Natural killer cell (primary cell): ENCODE data around the gene GALNT9. TPM values are rescaled to one million over a fixed set of nuclear protein-coding genes. Genes with fewer than 3 reads are reported as not detected.

ENCODE experiments used
- ATAC-seq, 3 donors: fragments of 150-1000 bp in 2 of 3; fragments of 200-7000 bp in 1 of 3; cut with Tn5 transposase; 1 replicate in 1 of 3; 2 replicates in 2 of 3; pipeline ENCODE4 v1.10.0; 2021; ENCODE audit warnings: mild to moderate bottlenecking in 2 of 3, moderate library complexity in 2 of 3
- DNase-seq, 2 donors: peaks; one replicate each; pipeline versions ENCODE4 v3.0.0 to v3.0.0-alpha.2; 2013 to 2021; ENCODE audit warnings: mixed read lengths in 1 of 2
- H3K27ac ChIP-seq: one replicate; pipeline ENCODE4 v1.5.1; 2013; ENCODE audit warnings: mild to moderate bottlenecking, low read length
- H3K27me3 ChIP-seq: one replicate; pipeline ENCODE4 v1.6.1; 2013; ENCODE audit warnings: low read length; ENCODE audit not compliant: control insufficient read depth, insufficient read depth
- H3K36me3 ChIP-seq: one replicate; pipeline ENCODE4 v1.6.1; 2013; ENCODE audit warnings: low read length; ENCODE audit not compliant: control insufficient read depth, insufficient read depth
- H3K4me1 ChIP-seq: one replicate; pipeline ENCODE4 v1.6.1; 2013; ENCODE audit warnings: low read length; ENCODE audit not compliant: control insufficient read depth, insufficient read depth
- H3K4me3 ChIP-seq: one replicate; pipeline ENCODE4 v1.5.1; 2013; ENCODE audit warnings: low read length
- H3K9me3 ChIP-seq: one replicate; pipeline ENCODE4 v1.6.1; 2013; ENCODE audit warnings: low read length; ENCODE audit not compliant: control insufficient read depth, insufficient read depth
- H3K27ac Mint-ChIP-seq, 2 donors: one replicate each; pipeline ENCODE4 v1.8.0; 2022; ENCODE audit warnings: mild to moderate bottlenecking in 2 of 2, mixed read lengths in 2 of 2, moderate library complexity in 1 of 2
- H3K27me3 Mint-ChIP-seq, 2 donors: one replicate each; pipeline ENCODE4 v1.8.0; 2022; ENCODE audit warnings: low read depth in 2 of 2, mixed read lengths in 2 of 2
- H3K36me3 Mint-ChIP-seq: one replicate; pipeline ENCODE4 v1.8.0; 2022; ENCODE audit warnings: mixed read lengths
- H3K4me1 Mint-ChIP-seq, 2 donors: one replicate each; pipeline ENCODE4 v1.8.0; 2022; ENCODE audit warnings: mixed read lengths in 2 of 2
- H3K4me3 Mint-ChIP-seq: one replicate; pipeline ENCODE4 v1.8.0; 2022; ENCODE audit warnings: mild to moderate bottlenecking, moderate library complexity, mixed read lengths
- H3K9me3 Mint-ChIP-seq, 2 donors: one replicate each; pipeline ENCODE4 v1.8.0; 2022; ENCODE audit warnings: mixed read lengths in 2 of 2
- WGBS: methylation state at CpG from one replicate; pipeline ENCODE4 v1.1.7; 2013; ENCODE audit warnings: missing lambda C conversion rate; ENCODE audit not compliant: insufficient coverage; 5-methylcytosine and 5-hydroxymethylcytosine counted together
- intact Hi-C: fragments of 100-400 bp; cut with micrococcal nuclease; formaldehyde crosslinking; loops from one replicate; pipeline ENCODE4 v1.14.2; 2022
- total RNA-seq, 4 donors: library from RNA; stranded (reverse); fragments of 120-200 nt in 1 of 4; gene quantifications; one replicate each; pipeline versions ENCODE4 v1.2.3 to v1.2.4, GENCODE V29; 2013 to 2022
- TF ChIP-seq, protein P1 (sequence below): fragments of 200-600 bp; IDR thresholded peaks from one replicate; pipeline ENCODE4 v1.8.0; 2022; ENCODE audit warnings: antibody characterized with exemption

The GALNT9 gene
- total RNA-seq, 3 donors from 2014 or later (not counting 1 experiment from before 2014, with no cell fraction given), result not detected

DNA sequence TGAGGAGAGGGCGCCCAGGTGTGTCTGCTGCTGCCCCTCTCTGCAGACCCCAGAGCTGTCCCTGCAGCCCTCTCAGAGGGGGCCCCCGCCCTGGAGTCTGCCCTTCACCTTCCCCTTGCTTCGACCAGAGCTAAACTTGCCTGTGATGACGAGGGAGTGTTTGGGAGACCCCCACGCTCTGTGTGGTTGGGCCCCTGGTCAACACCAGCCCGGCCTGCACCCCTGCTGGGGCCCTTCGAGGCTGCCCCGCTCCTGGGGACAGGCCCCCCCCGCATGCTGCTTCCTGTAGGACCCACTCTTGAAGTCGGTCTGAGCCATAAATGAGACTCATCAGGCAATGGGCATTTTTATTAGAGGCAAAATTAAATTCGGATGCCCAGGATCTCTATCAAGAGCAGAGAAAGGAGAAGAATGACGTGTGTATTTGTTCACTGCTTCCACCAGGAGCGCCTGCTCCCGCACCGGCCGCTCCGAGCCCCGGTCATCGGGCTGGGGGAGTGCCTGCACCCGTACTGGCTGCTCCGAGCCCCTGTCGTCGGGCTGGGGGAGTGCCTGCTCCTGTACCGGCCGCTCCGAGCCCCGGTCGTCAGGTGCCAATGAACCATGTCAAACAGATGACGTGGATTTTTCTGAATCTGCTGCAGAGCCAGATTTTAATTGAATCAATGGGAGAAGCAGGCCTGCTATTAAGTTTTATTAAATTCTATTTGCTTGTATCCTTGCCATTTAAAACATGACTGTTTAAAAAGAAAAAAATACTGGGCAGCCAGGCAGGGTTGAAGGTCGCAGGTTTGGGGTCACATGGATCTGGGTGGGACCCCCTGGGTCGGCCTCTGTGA is 137.5 kb downstream of the GALNT9 start:
- Histone ChIP-seq H3K27ac (no peak overlapping the region), H3K4me3 (no peak overlapping the region), H3K9me3 (peaks cover 14% of the 10 kb centered on the region), H3K27me3 (no peaks in the 10 kb centered on the region), H3K4me1 (peaks cover 37% of the 10 kb centered on the region), H3K36me3 (no peaks in the 10 kb centered on the region)
- Mint-ChIP-seq H3K27me3 (peaks cover 0 to 2% of the 10 kb centered on the region in 2 donors), H3K9me3 (no peaks in the 10 kb centered on the region), H3K36me3 (no peaks in the 10 kb centered on the region), H3K4me1 (peaks cover 19 to 20% of the 10 kb centered on the region in 2 donors), H3K4me3 (peak overlapping the region; percentile 35), H3K27ac (no peak overlapping the region)
- ATAC-seq (no peak), DNase-seq (no peak)
- 86% methylated on average over 31 of the region's 31 CpGs for WGBS
- intact Hi-C loops, result no loop called here
- TF ChIP-seq, protein P1, sequence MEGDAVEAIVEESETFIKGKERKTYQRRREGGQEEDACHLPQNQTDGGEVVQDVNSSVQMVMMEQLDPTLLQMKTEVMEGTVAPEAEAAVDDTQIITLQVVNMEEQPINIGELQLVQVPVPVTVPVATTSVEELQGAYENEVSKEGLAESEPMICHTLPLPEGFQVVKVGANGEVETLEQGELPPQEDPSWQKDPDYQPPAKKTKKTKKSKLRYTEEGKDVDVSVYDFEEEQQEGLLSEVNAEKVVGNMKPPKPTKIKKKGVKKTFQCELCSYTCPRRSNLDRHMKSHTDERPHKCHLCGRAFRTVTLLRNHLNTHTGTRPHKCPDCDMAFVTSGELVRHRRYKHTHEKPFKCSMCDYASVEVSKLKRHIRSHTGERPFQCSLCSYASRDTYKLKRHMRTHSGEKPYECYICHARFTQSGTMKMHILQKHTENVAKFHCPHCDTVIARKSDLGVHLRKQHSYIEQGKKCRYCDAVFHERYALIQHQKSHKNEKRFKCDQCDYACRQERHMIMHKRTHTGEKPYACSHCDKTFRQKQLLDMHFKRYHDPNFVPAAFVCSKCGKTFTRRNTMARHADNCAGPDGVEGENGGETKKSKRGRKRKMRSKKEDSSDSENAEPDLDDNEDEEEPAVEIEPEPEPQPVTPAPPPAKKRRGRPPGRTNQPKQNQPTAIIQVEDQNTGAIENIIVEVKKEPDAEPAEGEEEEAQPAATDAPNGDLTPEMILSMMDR, result no peak

DNA sequence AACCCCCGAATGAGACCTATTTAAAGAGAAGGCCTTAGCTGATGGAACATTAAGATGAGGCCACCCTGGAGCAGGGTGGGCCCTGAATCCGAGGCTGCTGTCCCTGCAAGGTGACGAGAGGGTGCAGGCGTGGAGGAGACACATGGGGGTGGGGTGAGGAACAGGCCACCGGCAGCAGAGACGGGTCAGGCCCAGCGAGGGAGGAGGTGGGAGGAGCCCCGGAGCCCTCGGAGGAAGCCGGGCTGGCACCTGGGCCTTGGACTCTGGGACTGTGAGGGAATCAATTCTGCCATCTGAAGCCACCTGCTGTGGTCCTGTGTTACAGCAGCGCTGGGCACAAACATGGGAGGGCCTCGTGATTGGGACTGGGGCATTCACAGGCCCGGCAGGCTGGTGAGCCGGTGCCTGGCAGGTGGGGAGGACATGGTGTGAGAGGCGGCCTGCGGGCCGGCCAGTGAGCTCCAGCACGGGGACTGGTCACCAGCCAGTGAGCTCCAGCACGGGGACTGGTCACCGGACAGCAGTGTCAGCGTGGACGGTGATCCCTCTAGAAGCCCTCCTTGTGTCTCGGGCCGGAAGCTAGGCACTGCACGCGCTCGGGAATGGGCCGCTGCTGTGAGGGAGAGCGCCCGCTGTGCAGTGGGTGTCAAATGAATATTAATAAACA is 138.4 kb downstream of the GALNT9 start:
- Mint-ChIP-seq H3K27ac (no peak overlapping the region), H3K4me1 (peaks cover 22 to 25% of the 10 kb centered on the region in 2 donors), H3K4me3 (peak overlapping the region; percentile 88), H3K9me3 (no peaks in the 10 kb centered on the region), H3K36me3 (no peaks in the 10 kb centered on the region), H3K27me3 (peaks cover 0 to 2% of the 10 kb centered on the region in 2 donors)
- no peaks in the 10 kb centered on the region for H3K27me3 ChIP-seq
- peaks cover 47% of the 10 kb centered on the region for H3K4me1 ChIP-seq
- intact Hi-C loops, result no loop called here
- ATAC-seq, result no peak
- H3K36me3 ChIP-seq, result no peaks in the 10 kb centered on the region
- peaks cover 14% of the 10 kb centered on the region for H3K9me3 ChIP-seq
- H3K4me3 ChIP-seq, result no peak overlapping the region
- TF ChIP-seq, protein P1, result no peak
- no peak overlapping the region for H3K27ac ChIP-seq
- 90% methylated on average over 30 of the region's 30 CpGs for WGBS
- no peak for DNase-seq

DNA sequence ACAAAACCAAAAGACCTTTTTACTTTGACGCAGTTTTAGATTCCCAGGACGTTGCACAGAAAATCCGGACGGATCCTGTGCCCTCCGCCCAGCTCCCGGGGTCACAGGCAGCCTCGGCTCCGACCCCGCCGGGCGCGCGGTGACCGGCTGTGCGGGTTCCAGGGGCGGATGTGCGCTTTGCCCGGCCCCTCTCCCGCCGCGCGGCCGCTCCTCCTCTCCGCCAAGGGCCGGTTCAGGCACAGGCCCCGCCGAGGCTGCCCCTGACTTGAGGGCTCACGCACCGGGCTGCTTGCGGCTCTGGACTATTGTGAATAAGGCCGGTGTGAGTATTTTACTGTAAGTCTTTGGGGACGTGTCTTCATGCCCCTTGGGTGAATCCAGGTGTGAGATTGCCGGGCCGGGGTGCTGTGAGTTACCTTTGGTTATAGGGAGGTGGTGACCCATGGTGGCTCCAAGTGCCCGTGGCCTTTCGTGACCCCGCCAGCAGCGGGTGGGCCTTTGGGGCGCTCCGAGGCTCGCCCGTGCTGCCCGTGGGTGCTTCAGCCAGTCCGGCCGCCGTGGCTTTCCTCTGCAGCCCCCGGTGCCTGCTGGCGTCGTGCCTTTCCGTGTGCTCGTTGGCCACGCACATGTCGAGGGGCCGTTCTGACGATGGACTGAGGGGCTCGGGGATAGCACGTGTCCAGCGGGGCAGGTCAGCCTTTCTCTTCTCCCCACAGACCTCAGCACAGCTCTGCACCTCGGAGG is 139.2 kb downstream of the GALNT9 start:
- H3K9me3 Mint-ChIP-seq, result peaks cover 0 to 2% of the 10 kb centered on the region in 2 donors
- Histone ChIP-seq H3K27ac (peak overlapping the region; percentile 76), H3K9me3 (peaks cover 14% of the 10 kb centered on the region), H3K4me3 (peak overlapping the region; percentile 51), H3K4me1 (peaks cover 53% of the 10 kb centered on the region), H3K27me3 (no peaks in the 10 kb centered on the region), H3K36me3 (no peaks in the 10 kb centered on the region)
- TF ChIP-seq, protein P1, result no peak
- intact Hi-C loops, result no loop called here
- no peaks in the 10 kb centered on the region for H3K36me3 Mint-ChIP-seq
- DNase-seq (no peak), ATAC-seq (peak; percentile 3 to 18 (median 12))
- H3K27me3 Mint-ChIP-seq, result peaks cover 0 to 2% of the 10 kb centered on the region in 2 donors
- H3K4me1 Mint-ChIP-seq, result peaks cover 27 to 28% of the 10 kb centered on the region in 2 donors
- peak overlapping the region; percentile 88 for H3K4me3 Mint-ChIP-seq
- H3K27ac Mint-ChIP-seq, result peak overlapping the region; percentile 76 to 87
- WGBS, result 40% methylated on average over 59 of the region's 59 CpGs
